HG02763 (cell line): ENCODE results near the gene CSMD2.

Experiments
- ATAC-seq: cut with Tn5 transposase; IDR thresholded peaks from one replicate; pipeline ENCODE4 v1.9.1; 2021; ENCODE audit warnings: mild to moderate bottlenecking, moderate library complexity; ENCODE audit not compliant: unreplicated experiment

CSMD2 gene

DNA sequence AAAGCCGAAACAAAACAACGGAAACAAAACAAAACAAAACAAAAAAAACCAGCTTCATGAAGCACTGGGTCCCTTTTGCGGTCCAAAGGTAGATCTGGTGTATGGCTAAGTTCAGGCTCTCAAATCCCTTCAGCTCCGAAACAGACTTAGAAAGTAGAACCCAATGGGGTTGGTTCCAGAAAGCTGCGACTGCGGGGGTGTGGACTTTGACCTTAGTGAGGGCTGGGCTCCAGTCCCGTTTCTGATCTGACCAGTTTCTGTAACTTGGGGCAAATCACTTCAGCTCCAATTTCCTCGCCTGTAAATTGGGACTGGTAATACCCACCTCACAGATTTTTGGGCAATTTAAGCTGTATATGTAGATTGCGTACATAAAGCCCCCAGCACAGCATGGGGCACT is 587.4 kb downstream of the CSMD2 start:
- no peak for ATAC-seq

DNA sequence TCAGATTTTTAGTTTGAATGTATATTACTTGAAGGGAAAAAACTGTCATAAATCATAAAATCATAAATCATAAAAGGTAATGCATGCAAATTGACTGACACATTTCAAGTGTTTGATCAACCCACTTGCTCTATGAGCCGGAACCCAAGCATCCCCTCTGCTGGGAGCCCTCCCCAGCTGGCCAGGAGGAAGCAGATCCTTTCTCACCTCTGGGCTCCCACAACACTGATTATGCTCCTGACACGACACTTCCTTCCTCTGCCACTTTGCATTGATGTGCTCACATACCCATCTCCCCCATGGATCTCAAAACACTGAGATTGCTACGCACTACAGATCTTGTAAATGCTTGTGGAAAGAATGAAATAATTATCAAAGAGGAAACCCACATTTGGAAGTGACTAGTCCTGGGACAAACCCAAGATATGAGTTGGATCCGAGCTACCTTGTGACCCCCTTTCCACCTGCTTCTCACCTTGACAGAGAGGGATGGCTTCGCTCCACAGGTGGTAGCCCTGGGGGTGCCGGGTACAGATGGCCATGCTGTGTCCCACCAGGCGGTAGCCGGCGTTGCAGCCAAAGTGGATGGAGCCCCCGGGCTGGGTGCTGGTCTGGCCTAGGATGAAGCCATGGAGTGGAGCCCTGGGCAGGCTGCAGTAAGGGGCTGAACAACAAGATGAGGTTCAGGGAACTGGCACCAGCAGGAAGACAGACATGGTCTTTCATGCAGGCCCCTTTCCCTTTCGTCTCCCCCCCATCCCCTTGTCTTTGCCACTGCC is 588.0 kb downstream of the CSMD2 start:
- ATAC-seq, result no peak

DNA sequence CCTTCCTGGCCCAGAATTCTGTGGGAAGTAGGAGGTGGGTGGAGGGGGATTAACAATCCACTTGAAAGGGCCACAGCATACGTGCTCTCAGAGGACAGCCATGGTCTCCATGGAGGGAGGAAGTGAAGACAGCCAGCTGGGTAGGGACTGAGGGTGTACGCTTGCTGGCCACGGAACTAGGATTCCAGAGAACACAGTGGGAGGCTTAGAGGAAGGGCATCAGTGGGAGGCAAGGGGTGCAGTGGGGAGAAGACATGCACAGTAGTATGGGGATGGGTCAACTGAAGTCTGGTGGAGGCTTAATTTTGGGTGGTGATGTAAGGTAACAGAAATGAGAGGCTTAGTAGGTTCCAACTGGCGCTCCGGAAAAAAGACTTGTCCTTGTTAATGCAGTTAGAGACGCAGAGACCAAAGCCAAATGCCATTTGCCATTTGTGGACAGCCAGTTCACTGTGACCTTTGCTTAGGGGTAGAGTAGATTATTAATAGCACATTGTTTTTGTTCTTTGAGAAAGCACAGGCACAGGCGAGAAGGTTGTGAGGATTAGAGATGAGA is 589.6 kb downstream of the CSMD2 start:
- ATAC-seq, result no peak

- ATAC-seq, result no peak
Observed at GRCh38 chr1:33573661-33574060, 591.4 kb downstream of the CSMD2 start.

- no peak for ATAC-seq
Observed at GRCh38 chr1:33572387-33572786, 592.6 kb downstream of the CSMD2 start.

DNA sequence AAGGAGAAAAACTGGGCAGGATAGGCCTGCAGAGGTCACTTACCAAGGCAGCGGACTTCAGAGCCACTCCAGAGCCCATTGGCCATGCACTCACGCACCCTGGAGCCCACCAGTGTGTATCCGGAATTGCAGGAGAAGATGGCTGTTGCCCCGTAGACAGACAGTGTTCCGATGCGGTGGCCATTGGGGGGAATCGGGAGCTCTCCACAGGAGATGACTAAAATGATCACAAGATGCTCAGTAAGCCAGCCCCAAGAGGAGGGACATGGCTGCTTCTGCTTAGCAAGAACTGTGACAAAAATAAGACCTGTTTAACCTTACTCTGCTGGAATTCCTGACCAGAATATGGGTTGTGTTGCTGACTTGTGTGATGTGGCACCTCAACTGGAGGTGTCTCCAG is 595.7 kb downstream of the CSMD2 start:
- ATAC-seq, result no peak

DNA sequence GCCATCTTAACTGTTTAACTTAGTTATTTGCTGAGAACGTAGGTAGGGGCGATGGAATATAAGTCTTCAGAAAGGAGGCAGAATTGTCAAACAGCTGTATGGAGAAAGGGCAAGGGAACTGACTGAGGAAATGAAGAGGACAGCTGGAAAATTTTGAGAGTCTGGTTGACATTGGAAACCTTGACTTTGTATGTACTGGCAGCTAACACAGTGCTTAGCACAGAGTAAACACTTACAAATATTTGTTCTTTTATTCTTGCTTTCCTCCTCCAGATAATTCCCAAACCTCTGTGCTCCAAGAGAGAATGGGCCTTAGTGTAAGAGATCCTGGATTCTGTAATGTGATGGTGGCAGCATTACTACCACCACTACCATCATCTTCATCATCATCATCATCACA is 601.3 kb downstream of the CSMD2 start:
- ATAC-seq, result no peak

DNA sequence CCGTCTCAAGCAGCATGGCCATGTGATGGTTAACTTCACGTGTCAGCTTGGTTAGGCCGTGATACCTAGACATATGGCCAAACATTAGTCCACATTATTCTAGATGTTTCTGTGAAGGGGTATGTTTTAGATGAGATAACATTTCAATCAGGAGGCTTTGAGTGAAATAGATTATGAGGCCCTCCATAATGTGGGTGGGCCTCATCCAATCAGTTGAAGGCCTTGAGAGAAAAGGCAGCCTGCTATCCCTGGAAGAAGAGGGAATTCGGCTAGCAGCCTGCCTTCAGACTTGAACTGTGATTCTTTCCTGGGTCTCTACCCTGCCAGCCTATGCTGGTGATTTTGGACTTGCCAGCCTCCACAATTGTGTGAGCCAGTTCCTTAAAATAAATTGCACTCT is 602.5 kb downstream of the CSMD2 start:
- ATAC-seq, result no peak

- ATAC-seq, result no peak
Observed at GRCh38 chr1:33561576-33561975, 603.5 kb downstream of the CSMD2 start.

GRCh38 chr1:33560680-33561079 is 604.4 kb downstream of the CSMD2 start:
- ATAC-seq, result no peak

DNA sequence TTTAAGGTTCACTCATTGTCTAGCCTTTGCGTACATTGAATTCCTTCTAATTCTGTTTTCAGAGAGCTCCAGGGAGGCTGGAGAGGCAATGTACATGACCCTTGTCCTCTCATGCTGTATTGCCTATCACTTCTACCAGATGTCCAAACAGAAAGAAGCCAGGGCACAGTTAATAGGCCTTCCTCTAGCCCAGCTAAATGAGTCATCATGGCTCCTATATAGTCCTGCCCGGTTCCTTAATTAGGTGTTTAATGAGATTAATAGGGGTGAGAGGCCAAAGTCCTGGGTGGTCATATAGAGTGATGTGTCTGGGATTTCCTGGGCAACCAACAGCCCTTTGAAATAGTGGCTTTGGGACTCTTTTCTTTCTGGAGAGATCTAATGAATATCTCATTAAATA is 616.3 kb downstream of the CSMD2 start:
- no peak for ATAC-seq

GRCh38 chr1:33548319-33548718 is 616.7 kb downstream of the CSMD2 start:
- ATAC-seq, result no peak

DNA sequence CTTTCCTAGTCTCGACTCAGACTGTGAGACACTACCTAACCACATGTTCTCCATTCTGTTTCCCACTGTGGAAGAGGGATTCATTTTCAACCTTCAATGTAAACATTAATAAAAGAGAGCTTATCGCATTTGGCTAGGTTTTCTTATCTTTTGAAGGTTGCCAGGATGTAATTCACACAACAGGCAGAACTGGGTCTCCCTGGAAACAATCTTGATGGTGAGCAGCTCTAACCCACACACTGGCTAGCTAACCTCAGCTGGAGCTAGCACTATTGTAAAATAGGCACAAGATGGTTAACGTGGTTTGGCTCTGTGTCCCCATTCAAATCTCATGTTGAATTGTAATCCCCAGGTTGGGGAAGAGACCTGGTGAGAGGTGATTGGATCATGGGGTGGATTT is 617.5 kb downstream of the CSMD2 start:
- ATAC-seq, result no peak

DNA sequence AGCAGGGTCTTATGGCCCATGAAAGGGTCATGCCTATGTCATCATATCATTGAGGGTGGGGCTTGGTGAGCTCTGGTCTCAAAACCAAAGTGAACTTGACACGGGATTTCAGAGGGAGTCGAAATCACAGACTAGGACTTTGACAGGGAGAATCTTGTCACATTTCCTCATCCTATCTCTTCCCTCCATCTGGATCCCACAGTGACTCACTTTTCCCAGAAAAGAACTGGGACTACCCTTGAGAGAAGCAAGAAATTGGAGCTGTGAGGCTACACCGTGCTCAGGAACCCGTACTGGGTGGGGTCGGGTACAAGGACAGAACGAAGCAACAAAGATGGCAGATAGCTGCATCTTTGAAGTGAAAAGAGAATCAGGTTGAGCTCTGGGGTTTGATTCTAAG is 623.1 kb downstream of the CSMD2 start:
- ATAC-seq, result no peak

- ATAC-seq, result no peak
Observed at GRCh38 chr1:33537885-33538284, 627.1 kb downstream of the CSMD2 start.

- no peak for ATAC-seq
Observed at GRCh38 chr1:33535334-33535733, 629.7 kb downstream of the CSMD2 start.

GRCh38 chr1:33532936-33533335 is 632.1 kb downstream of the CSMD2 start:
- no peak for ATAC-seq

DNA sequence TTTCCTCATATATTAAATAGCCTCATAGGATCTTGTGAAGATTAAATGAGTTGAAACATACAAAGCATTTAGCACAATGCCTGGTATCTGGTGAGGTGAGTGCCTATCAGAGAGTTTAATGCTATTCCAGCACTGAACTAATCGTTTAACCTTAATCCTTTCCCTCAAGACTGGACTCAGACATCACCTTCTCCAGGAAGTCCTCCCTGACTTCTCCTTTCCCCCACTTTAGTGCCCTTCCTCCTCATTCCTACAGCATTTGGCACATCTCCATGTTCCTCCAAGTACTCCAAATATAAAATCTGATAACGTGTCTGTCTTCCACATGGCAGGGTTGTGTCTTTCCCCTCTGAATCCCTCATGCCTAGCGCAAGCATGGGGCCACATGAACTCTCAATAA is 632.8 kb downstream of the CSMD2 start:
- ATAC-seq, result no peak

GRCh38 chr1:33529957-33530356 is 635.1 kb downstream of the CSMD2 start:
- no peak for ATAC-seq

DNA sequence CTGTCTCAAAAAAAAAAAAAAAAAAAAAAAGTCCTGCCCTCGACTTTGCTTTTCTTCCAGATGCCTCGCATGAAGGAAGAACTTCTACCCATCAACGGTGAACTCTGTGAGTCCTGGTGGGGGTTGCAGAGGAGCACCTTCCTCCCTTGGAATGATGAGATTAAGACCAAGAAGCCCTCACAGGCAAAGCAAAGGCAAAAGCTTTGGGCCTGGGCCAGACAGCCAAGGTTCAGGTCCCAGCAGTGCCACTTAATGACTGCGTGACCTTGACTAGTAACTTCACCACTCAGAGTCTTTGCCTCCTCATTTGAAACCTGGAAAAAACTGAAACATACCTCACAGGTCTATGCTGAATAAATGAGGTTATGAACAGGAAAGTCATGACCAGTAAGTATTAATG is 637.1 kb downstream of the CSMD2 start:
- ATAC-seq, result no peak

DNA sequence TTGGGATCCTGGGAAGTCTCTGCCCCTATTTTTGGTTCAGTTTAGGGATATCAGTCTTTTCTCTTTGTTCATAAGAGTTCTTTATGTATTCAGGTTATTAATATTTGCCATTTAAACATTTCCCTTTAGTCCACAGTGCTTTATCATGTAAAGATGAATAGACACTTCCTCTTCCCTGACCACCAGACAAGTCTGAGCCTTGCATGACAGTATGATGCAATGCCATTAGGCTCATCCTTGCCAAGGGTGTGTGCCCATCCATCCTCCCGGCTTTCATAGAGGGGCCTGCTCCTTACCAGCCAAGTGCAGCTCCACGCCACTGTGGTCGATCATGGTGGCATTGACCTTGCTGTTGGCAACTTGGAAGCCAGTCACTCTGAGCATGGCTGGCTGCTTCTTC is 640.4 kb downstream of the CSMD2 start:
- ATAC-seq, result no peak

DNA sequence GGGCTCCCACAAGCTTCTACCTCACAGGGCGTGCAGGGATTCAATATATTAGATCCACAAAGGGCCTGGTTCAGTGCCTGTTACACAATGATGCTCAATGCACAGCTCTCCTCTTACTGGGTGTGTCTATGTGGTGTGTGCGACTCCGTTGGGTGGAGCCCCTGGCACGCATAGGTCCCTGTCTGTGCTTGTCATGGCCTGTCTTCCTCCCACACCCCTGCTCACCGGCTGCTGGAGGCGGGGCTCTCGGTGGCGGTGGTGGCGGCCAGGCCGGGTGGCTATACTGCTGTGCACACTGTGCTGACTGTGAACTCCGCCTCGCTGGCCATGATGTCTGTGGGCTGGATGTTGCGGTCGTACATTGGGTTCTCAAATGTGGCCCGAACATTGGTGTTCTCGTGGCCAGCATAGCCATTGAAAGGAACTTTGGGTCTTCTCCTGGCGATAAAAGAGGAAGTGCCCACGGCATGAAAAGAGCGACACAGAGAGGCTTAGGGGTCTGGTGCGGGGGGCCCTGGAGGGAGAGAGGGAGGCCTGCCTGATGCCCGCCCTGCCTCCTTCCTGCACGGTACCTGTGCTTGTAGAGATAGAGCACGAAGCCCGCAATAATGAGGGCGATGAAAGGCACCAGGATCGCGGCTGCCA is 645.7 kb downstream of the CSMD2 start:
- ATAC-seq, result no peak
